Endothelial cell of umbilical vein (primary cell): ENCODE results near the gene PEX16. TPM values are rescaled to one million over a fixed set of nuclear protein-coding genes. Genes with fewer than 3 reads are reported as not detected.
A peak's percentile ranks its signal among the peaks of the same experiment; 100 is the strongest.

Experiments
- BruUV-seq: library from RNA; stranded (reverse); fragments of 400-500 nt; replicated peaks from 2 replicates; lab custom pipeline; 2021; lab: Mats Ljungman, UMichigan
- CTCF ChIA-PET: fragments of 300-600, 350-600 bp; sonication (Branson Sonifier 250); formaldehyde crosslinking; loops from one replicate; lab custom pipeline; 2021; ENCODE audit warnings: antibody characterized with exemption, inconsistent platforms; lab: Charles Lee
- POLR2A ChIA-PET: fragments of 300-600, 350-600 bp; sonication (Branson Sonifier 250); formaldehyde crosslinking; loops from one replicate; lab custom pipeline; 2021; ENCODE audit warnings: antibody characterized with exemption, inconsistent platforms; lab: Charles Lee
- DNase-seq: peaks from one replicate; pipeline ENCODE4 v3.0.0-alpha.2; 2011; ENCODE audit warnings: low read depth, low spot score
- FAIRE-seq: peaks from 2 replicates; lab custom pipeline; 2011; peaks lifted over from hg19 to GRCh38; lab: Jason Lieb, UNC
- H2AFZ ChIP-seq: 2 replicates; pipeline ENCODE4 v1.6.0; 2012; ENCODE audit warnings: low read depth, low read length, control low read depth, inconsistent platforms
- H3K27ac ChIP-seq: 2 replicates; pipeline ENCODE4 v1.5.1; 2011; ENCODE audit warnings: low read depth, mild to moderate bottlenecking, control low read depth, low read length, moderate library complexity; ENCODE audit not compliant: insufficient read depth
- H3K27me3 ChIP-seq, 2 experiments: 2 replicates each; pipeline versions ENCODE4 v1.6.0 to v1.6.1; 2011; ENCODE audit warnings: low read length in 2 of 2, mixed read lengths in 1 of 2; ENCODE audit not compliant: control insufficient read depth in 2 of 2, insufficient read depth in 2 of 2
- H3K36me3 ChIP-seq, 2 experiments: 2 replicates in 1 of 2; 3 replicates in 1 of 2; pipeline ENCODE4 v1.5.1; 2011; ENCODE audit warnings: low read length in 2 of 2, mild to moderate bottlenecking in 1 of 2, moderate library complexity in 1 of 2; ENCODE audit not compliant: control insufficient read depth in 2 of 2, insufficient read depth in 2 of 2; ENCODE audit errors: extremely low read depth in 1 of 2
- H3K4me1 ChIP-seq: 3 replicates; pipeline ENCODE4 v1.5.1; 2011; ENCODE audit warnings: mild to moderate bottlenecking, low read length; ENCODE audit not compliant: control insufficient read depth, insufficient read depth; ENCODE audit errors: extremely low read depth
- H3K4me2 ChIP-seq: 2 replicates; pipeline ENCODE4 v1.6.1; 2011; ENCODE audit warnings: low read length, control low read depth, mixed read lengths; ENCODE audit not compliant: insufficient read depth
- H3K4me3 ChIP-seq, 3 experiments: fragments of 200-600 bp in 1 of 3; sonication (generic), shearing (Covaris generic) in 1 of 3; replicated peaks in 1 of 3; 2 replicates each; pipeline ENCODE4 v1.5.1; 2011 to 2016; ENCODE audit warnings: control low read depth in 3 of 3, low read length in 3 of 3, mild to moderate bottlenecking in 2 of 3, inconsistent platforms in 1 of 3, low read depth in 1 of 3, moderate library complexity in 1 of 3; ENCODE audit not compliant: insufficient read depth in 1 of 3
- H3K79me2 ChIP-seq: 2 replicates; pipeline ENCODE4 v1.6.0; 2012; ENCODE audit warnings: low read length, inconsistent platforms; ENCODE audit not compliant: control insufficient read depth, insufficient read depth
- H3K9ac ChIP-seq: replicated peaks from 2 replicates; pipeline ENCODE3; 2011; ENCODE audit warnings: low read length, control low read depth; ENCODE audit not compliant: insufficient read depth; ENCODE audit errors: extremely low read depth
- H3K9me1 ChIP-seq: replicated peaks from 3 replicates; pipeline ENCODE4 v1.6.0; 2011; ENCODE audit warnings: mild to moderate bottlenecking, low read length; ENCODE audit not compliant: control insufficient read depth, insufficient read depth; ENCODE audit errors: extremely low read depth
- H3K9me3 ChIP-seq: replicated peaks from 2 replicates; pipeline ENCODE4 v1.5.1; 2012; ENCODE audit warnings: low read length, inconsistent platforms; ENCODE audit not compliant: control insufficient read depth, insufficient read depth
- H4K20me1 ChIP-seq: replicated peaks from 2 replicates; pipeline ENCODE3; 2011; ENCODE audit warnings: mild to moderate bottlenecking, low read length; ENCODE audit not compliant: control insufficient read depth, insufficient read depth; ENCODE audit errors: extremely low read depth
- CTCF ChIP-seq, 2 donors: IDR thresholded peaks; 1 replicate in 1 of 2; 2 replicates in 1 of 2; pipeline ENCODE4 v1.5.1; 2011; ENCODE audit warnings: low read length in 2 of 2, mild to moderate bottlenecking in 2 of 2, moderate library complexity in 2 of 2, control low read depth in 1 of 2, inconsistent platforms in 1 of 2, low read depth in 1 of 2; ENCODE audit not compliant: insufficient read depth in 1 of 2; ENCODE audit errors: extremely low read depth in 1 of 2
- EZH2 ChIP-seq: IDR thresholded peaks from 2 replicates; pipeline ENCODE4 v1.6.1; 2012; ENCODE audit warnings: borderline replicate concordance, low read depth, mild to moderate bottlenecking, moderate library complexity, low read length, inconsistent platforms; ENCODE audit not compliant: severe bottlenecking
- FOS ChIP-seq: IDR thresholded peaks from 2 replicates; pipeline ENCODE4 v1.6.1; 2011; ENCODE audit warnings: mild to moderate bottlenecking, low read length, moderate library complexity, borderline replicate concordance; ENCODE audit not compliant: insufficient read depth
- GATA2 ChIP-seq: IDR thresholded peaks from 2 replicates; pipeline ENCODE4 v1.7.0; 2011; ENCODE audit warnings: low read depth, mild to moderate bottlenecking, moderate library complexity, mixed read lengths, low read length; ENCODE audit not compliant: insufficient read length, insufficient read depth
- MAX ChIP-seq: IDR thresholded peaks from 2 replicates; pipeline ENCODE4 v1.6.1; 2011; ENCODE audit not compliant: insufficient read depth, insufficient read length
- MYC ChIP-seq: IDR thresholded peaks from one replicate; pipeline ENCODE4 v1.6.1; 2011; ENCODE audit warnings: mild to moderate bottlenecking, low read depth, low read length
- POLR2A ChIP-seq: IDR thresholded peaks from 2 replicates; pipeline ENCODE4 v1.6.1; 2012; ENCODE audit warnings: low read depth, mild to moderate bottlenecking, control low read depth, low read length
- POLR2AphosphoS5 ChIP-seq: IDR thresholded peaks from 2 replicates; pipeline ENCODE4 v1.6.1; 2012; ENCODE audit warnings: low read depth, mild to moderate bottlenecking, control low read depth, low read length, moderate library complexity; ENCODE audit not compliant: insufficient read depth
- dilution Hi-C: fragments of 300-500 bp; cut with MboI; formaldehyde crosslinking; loops from one replicate; pipeline ENCODE4 v1.15.0; 2019; ENCODE audit warnings: low sequenced_read_pairs; ENCODE audit not compliant: extremely low pct_ligation_motif_present
- intact Hi-C: fragments of 100-400 bp; cut with micrococcal nuclease; formaldehyde crosslinking; loops from one replicate; pipeline ENCODE4 v1.10.0; 2022
- polyA plus RNA-seq, 4 experiments: library from polyadenylated mRNA; depleted of rRNA in 3 of 4; stranded (reverse) in 3 of 4; unstranded in 1 of 4; fragments of >200 nt; gene quantifications; 2 replicates each; pipeline versions ENCODE4 v1.2.1 to v1.2.3, GENCODE V29; 2011 to 2012; ENCODE audit warnings: missing spikeins in 1 of 4
- total RNA-seq: library from RNA; stranded (reverse); gene quantifications from 2 replicates; pipeline ENCODE4 v1.2.3, GENCODE V29; 2021

PEX16 gene
- total and polyA plus RNA-seq, 2 donors (not counting 3 experiments of a cell fraction or from before 2014, with no cell fraction given) = 27.4 to 32.2 TPM

DNA sequence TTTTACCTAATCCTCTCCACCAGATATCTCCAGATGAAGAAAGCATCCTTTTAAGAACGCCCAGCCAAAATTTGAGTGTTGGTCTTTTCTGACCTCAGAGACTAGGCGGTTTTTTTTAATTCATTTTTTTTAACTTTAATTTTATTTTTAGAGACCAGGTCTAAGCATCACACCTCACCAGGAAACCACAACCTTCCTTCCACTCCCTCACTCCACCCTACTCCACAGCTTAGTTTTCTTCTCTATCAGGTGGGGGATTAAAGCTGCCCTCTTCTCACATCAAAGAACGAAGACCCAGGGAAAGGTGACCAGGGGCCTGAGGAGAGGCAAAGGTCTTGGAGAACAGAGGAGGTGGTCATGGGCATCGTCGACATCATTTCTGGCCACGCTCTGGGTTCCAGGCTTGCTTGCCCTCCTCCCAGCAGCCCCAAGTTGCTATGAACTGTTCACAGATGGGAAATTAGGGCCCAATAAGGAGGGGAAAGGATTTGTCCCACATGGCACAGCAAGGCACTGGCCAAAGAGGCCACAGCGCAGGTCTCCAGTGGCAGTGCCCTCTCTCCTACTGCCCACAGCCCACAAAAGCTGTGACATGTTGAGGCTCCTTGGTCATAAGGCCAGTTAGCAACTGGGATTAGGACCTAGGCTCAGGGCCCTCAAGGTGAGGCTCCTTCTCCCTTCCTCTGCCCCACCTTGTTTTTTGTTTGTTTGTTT, 1.4 kb upstream of the PEX16 start:
- no peaks in the 10 kb centered on the region for H3K9me1 ChIP-seq
- POLR2A ChIA-PET = no interaction called here
- peaks cover 0 to 16% of the 10 kb centered on the region in 2 experiments for H3K36me3 ChIP-seq
- no TSS peak for BruUV-seq
- intact Hi-C loops (loop anchor here (1.0 to 2.0 kb wide), 3 partner anchors 20 to 320 kb away; partner anchors contain the start of gene CRY2), dilution Hi-C loops (no loop called here)
- H3K4me2 ChIP-seq = peak overlapping the region; percentile 96
- H3K9ac ChIP-seq = no peak overlapping the region
- peaks cover 12 to 24% of the 10 kb centered on the region in 2 experiments for H3K27me3 ChIP-seq
- TF ChIP-seq MYC = no peak
- no peak for TF ChIP-seq MAX
- TF ChIP-seq POLR2AphosphoS5 = no peak
- TF ChIP-seq GATA2 = no peak
- TF ChIP-seq POLR2A = no peak
- no peak for TF ChIP-seq EZH2
- TF ChIP-seq FOS = no peak
- TF ChIP-seq CTCF (IDR thresholded peaks at IDR 0.05; ENCODE audit: extremely low read depth in 1 of 2, insufficient read depth in 1 of 2, low read depth in 1 of 2, low read length in 2 of 2) = no peak
- no peaks in the 10 kb centered on the region for H4K20me1 ChIP-seq
- peaks cover 10% of the 10 kb centered on the region for H3K4me1 ChIP-seq
- no peak overlapping the region for H2AFZ ChIP-seq
- H3K4me3 ChIP-seq = peak overlapping the region in 1 of 3 experiments; percentile 87
- CTCF ChIA-PET = no interaction called here
- DNase-seq (no peak), FAIRE-seq (no peak)
- no peak overlapping the region for H3K27ac ChIP-seq
- no peaks in the 10 kb centered on the region for H3K9me3 ChIP-seq
- H3K79me2 ChIP-seq = peaks cover 10% of the 10 kb centered on the region
